H9 (cell line): ENCODE data around the gene SPINT2. TPM values are rescaled to one million over a fixed set of nuclear protein-coding genes. Genes with fewer than 3 reads are reported as not detected.

Source experiments
- DNase-seq: peaks from one replicate; pipeline ENCODE4 v3.0.0-alpha.2; 2017
- H2AFZ ChIP-seq: one replicate; pipeline ENCODE4 v1.6.1; 2013; ENCODE audit warnings: mild to moderate bottlenecking, low read length, control low read depth, moderate library complexity
- H2AK5ac ChIP-seq: 2 replicates; pipeline ENCODE4 v1.6.1; 2013; ENCODE audit warnings: low read length, control low read depth, mixed read lengths; ENCODE audit not compliant: insufficient read length
- H2BK120ac ChIP-seq: one replicate; pipeline ENCODE4 v1.6.1; 2013; ENCODE audit warnings: low read depth, mild to moderate bottlenecking, low read length, control low read depth, inconsistent platforms; ENCODE audit not compliant: poor library complexity, severe bottlenecking
- H2BK12ac ChIP-seq: 2 replicates; pipeline ENCODE4 v1.6.1; 2013; ENCODE audit warnings: low read length, control low read depth, mixed read lengths, low read depth; ENCODE audit not compliant: insufficient read length
- H2BK15ac ChIP-seq: 2 replicates; pipeline ENCODE4 v1.6.1; 2013; ENCODE audit warnings: low read depth, low read length, control low read depth
- H2BK20ac ChIP-seq: one replicate; pipeline ENCODE4 v1.6.1; 2013; ENCODE audit warnings: low read depth, mild to moderate bottlenecking, low read length, control low read depth, inconsistent platforms; ENCODE audit not compliant: poor library complexity, severe bottlenecking
- H2BK5ac ChIP-seq: 2 replicates; pipeline ENCODE4 v1.6.1; 2013; ENCODE audit warnings: low read length, control low read depth, mixed read lengths; ENCODE audit not compliant: insufficient read length
- H3K14ac ChIP-seq: 2 replicates; pipeline ENCODE4 v1.6.1; 2013; ENCODE audit warnings: low read length, control low read depth; ENCODE audit not compliant: insufficient read depth
- H3K18ac ChIP-seq: 2 replicates; pipeline ENCODE4 v1.6.1; 2013; ENCODE audit warnings: low read depth, mild to moderate bottlenecking, mixed read lengths, low read length, control low read depth; ENCODE audit not compliant: insufficient read length
- H3K23ac ChIP-seq: 2 replicates; pipeline ENCODE4 v1.6.1; 2013; ENCODE audit warnings: low read length, control low read depth, mixed read lengths, low read depth; ENCODE audit not compliant: insufficient read length
- H3K23me2 ChIP-seq: 2 replicates; pipeline ENCODE4 v1.6.1; 2013; ENCODE audit warnings: low read depth, mild to moderate bottlenecking, mixed read lengths, low read length, control low read depth; ENCODE audit not compliant: insufficient read length, poor library complexity, severe bottlenecking
- H3K27ac ChIP-seq: 2 replicates; pipeline ENCODE4 v1.5.1; 2013; ENCODE audit warnings: low read length, control low read depth, mixed read lengths, low read depth; ENCODE audit not compliant: insufficient read length
- H3K27me3 ChIP-seq: 2 replicates; pipeline ENCODE4 v1.6.1; 2013; ENCODE audit warnings: low read length, control low read depth, inconsistent platforms; ENCODE audit not compliant: insufficient read depth
- H3K4ac ChIP-seq: 2 replicates; pipeline ENCODE4 v1.6.1; 2013; ENCODE audit warnings: low read depth, mild to moderate bottlenecking, control low read depth, inconsistent platforms, low read length, moderate library complexity
- H3K4me1 ChIP-seq: 2 replicates; pipeline ENCODE4 v1.6.1; 2013; ENCODE audit warnings: low read length, control low read depth, inconsistent platforms; ENCODE audit not compliant: insufficient read depth
- H3K4me2 ChIP-seq: 2 replicates; pipeline ENCODE4 v1.6.1; 2013; ENCODE audit warnings: low read length, control low read depth, mixed read lengths; ENCODE audit not compliant: insufficient read length, insufficient read depth
- H3K56ac ChIP-seq: 2 replicates; pipeline ENCODE4 v1.6.1; 2013; ENCODE audit warnings: low read depth, mild to moderate bottlenecking, mixed read lengths, low read length, control low read depth; ENCODE audit not compliant: insufficient read length
- H3K79me1 ChIP-seq: 2 replicates; pipeline ENCODE4 v1.6.1; 2013; ENCODE audit warnings: low read depth, mild to moderate bottlenecking, moderate library complexity, low read length, control low read depth, inconsistent platforms; ENCODE audit not compliant: insufficient read depth, poor library complexity, severe bottlenecking
- H3K79me2 ChIP-seq: 2 replicates; pipeline ENCODE4 v1.6.1; 2013; ENCODE audit warnings: low read length, control low read depth, inconsistent platforms; ENCODE audit not compliant: insufficient read depth
- H3K9ac ChIP-seq: 2 replicates; pipeline ENCODE4 v1.6.1; 2013; ENCODE audit warnings: low read length, control low read depth, mixed read lengths; ENCODE audit not compliant: insufficient read length; ENCODE audit errors: extremely low read depth
- H3K9me3 ChIP-seq: one replicate; pipeline ENCODE4 v1.6.1; 2013; ENCODE audit warnings: low read depth, low read length, inconsistent platforms; ENCODE audit not compliant: control insufficient read depth
- H3T11ph ChIP-seq: one replicate; pipeline ENCODE4 v1.6.1; 2013; ENCODE audit warnings: mild to moderate bottlenecking, low read length, control low read depth, inconsistent platforms
- H4K20me1 ChIP-seq: one replicate; pipeline ENCODE4 v1.6.1; 2013; ENCODE audit not compliant: control insufficient read depth, insufficient read length, insufficient read depth
- H4K5ac ChIP-seq: 2 replicates; pipeline ENCODE4 v1.6.1; 2013; ENCODE audit warnings: low read depth, mild to moderate bottlenecking, mixed read lengths, low read length, control low read depth; ENCODE audit not compliant: insufficient read length
- H4K8ac ChIP-seq: replicated peaks from 2 replicates; pipeline ENCODE4 v1.6.1; 2013; ENCODE audit warnings: low read length, control low read depth, mixed read lengths, low read depth; ENCODE audit not compliant: insufficient read length
- H4K91ac ChIP-seq: 2 replicates; pipeline ENCODE4 v1.6.1; 2013; ENCODE audit warnings: low read depth, mild to moderate bottlenecking, moderate library complexity, mixed read lengths, low read length, control low read depth; ENCODE audit not compliant: insufficient read length
- H3K27ac Mint-ChIP-seq, 3 experiments: 2 replicates in 2 of 3; 3 replicates in 1 of 3; pipeline ENCODE4 v1.8.0; 2020 to 2021; ENCODE audit warnings: mixed read lengths in 3 of 3, mild to moderate bottlenecking in 1 of 3, moderate library complexity in 1 of 3
- H3K27me3 Mint-ChIP-seq: 2 replicates; pipeline ENCODE4 v1.8.0; 2021; ENCODE audit warnings: low read depth, mild to moderate bottlenecking, moderate library complexity, mixed read lengths
- H3K36me3 Mint-ChIP-seq, 3 experiments: 2 replicates in 2 of 3; 3 replicates in 1 of 3; pipeline ENCODE4 v1.8.0; 2020 to 2021; ENCODE audit warnings: low read depth in 3 of 3, mixed read lengths in 3 of 3; ENCODE audit not compliant: insufficient read depth in 1 of 3
- H3K4me1 Mint-ChIP-seq, 2 experiments: 2 replicates each; pipeline ENCODE4 v1.8.0; 2020; ENCODE audit warnings: mixed read lengths in 2 of 2
- H3K4me3 Mint-ChIP-seq, 2 experiments: 2 replicates in 1 of 2; 3 replicates in 1 of 2; pipeline ENCODE4 v1.8.0; 2020 to 2021; ENCODE audit warnings: mild to moderate bottlenecking in 2 of 2, mixed read lengths in 2 of 2, moderate library complexity in 1 of 2
- H3K9me3 Mint-ChIP-seq, 2 experiments: 2 replicates in 1 of 2; 3 replicates in 1 of 2; pipeline ENCODE4 v1.8.0; 2020; ENCODE audit warnings: mild to moderate bottlenecking in 2 of 2, mixed read lengths in 2 of 2, moderate library complexity in 1 of 2
- CTCF ChIP-seq: fragments of 200-600 bp; sonication (generic); conservative IDR thresholded peaks from 3 replicates; pipeline ENCODE4 v1.8.0; 2021; ENCODE audit warnings: antibody characterized with exemption, mild to moderate bottlenecking
- WGBS: extraction: QIAGEN DNeasy Blood & Tissue Kit; methylation state at CpG from one replicate; pipeline ENCODE4 v1.1.7; 2013; ENCODE audit warnings: missing lambda C conversion rate, low lambda C conversion rate, mixed read lengths; ENCODE audit not compliant: insufficient read length; ENCODE audit errors: extremely low coverage; 5-methylcytosine and 5-hydroxymethylcytosine counted together
- total RNA-seq: library from RNA; stranded (reverse); gene quantifications from 2 replicates; pipeline ENCODE4 v1.2.1, GENCODE V29; 2021

Gene SPINT2
- total RNA-seq, 1 experiment from 2014 or later = 283 TPM

- H3K14ac ChIP-seq = no peak overlapping the region
Measured at GRCh38 chr19:38221421-38221820, 43.0 kb upstream of the SPINT2 start.

More at GRCh38 chr19:38221421-38221820, 43.0 kb upstream of the SPINT2 start:
- Histone ChIP-seq H3K18ac (no peak overlapping the region), H3K4me2 (no peak overlapping the region), H4K8ac (no peak overlapping the region), H2BK5ac (no peak overlapping the region), H2AK5ac (no peak overlapping the region), H3K56ac (no peak overlapping the region), H3K4me1 (no peaks in the 10 kb centered on the region), H2BK15ac (no peak overlapping the region), H3K79me2 (no peaks in the 10 kb centered on the region), H3K27ac (no peak overlapping the region), H2BK20ac (no peak overlapping the region), H3K9ac (no peak overlapping the region), H3T11ph (no peak overlapping the region), H2AFZ (no peak overlapping the region), H2BK12ac (no peak overlapping the region), H3K9me3 (no peaks in the 10 kb centered on the region), H3K23ac (no peak overlapping the region), H4K91ac (no peak overlapping the region), H3K4ac (no peak overlapping the region), H3K23me2 (peaks cover 3% of the 10 kb centered on the region), H4K5ac (no peak overlapping the region), H3K27me3 (no peaks in the 10 kb centered on the region), H4K20me1 (no peaks in the 10 kb centered on the region), H3K79me1 (no peaks in the 10 kb centered on the region), H2BK120ac (no peak overlapping the region)
- Mint-ChIP-seq H3K4me3 (no peak overlapping the region), H3K4me1 (peaks cover 7 to 28% of the 10 kb centered on the region in 2 experiments), H3K9me3 (no peaks in the 10 kb centered on the region; a peak in 1 of 5 replicates), H3K27ac (no peak overlapping the region), H3K27me3 (peaks cover 2% of the 10 kb centered on the region), H3K36me3 (peaks cover 10 to 21% (median 18%) of the 10 kb centered on the region in 3 experiments)
- TF ChIP-seq CTCF = no peak
- no CpG with 5 or more reads among the region's 6 CpGs for WGBS
- no peak for DNase-seq
